ENCODE data around the gene NRDC.

- TF ChIP-seq, protein P1, sequence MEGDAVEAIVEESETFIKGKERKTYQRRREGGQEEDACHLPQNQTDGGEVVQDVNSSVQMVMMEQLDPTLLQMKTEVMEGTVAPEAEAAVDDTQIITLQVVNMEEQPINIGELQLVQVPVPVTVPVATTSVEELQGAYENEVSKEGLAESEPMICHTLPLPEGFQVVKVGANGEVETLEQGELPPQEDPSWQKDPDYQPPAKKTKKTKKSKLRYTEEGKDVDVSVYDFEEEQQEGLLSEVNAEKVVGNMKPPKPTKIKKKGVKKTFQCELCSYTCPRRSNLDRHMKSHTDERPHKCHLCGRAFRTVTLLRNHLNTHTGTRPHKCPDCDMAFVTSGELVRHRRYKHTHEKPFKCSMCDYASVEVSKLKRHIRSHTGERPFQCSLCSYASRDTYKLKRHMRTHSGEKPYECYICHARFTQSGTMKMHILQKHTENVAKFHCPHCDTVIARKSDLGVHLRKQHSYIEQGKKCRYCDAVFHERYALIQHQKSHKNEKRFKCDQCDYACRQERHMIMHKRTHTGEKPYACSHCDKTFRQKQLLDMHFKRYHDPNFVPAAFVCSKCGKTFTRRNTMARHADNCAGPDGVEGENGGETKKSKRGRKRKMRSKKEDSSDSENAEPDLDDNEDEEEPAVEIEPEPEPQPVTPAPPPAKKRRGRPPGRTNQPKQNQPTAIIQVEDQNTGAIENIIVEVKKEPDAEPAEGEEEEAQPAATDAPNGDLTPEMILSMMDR (IDR thresholded peaks at IDR 0.05) = no peak
- no peak for TF ChIP-seq POLR2A (IDR thresholded peaks at IDR 0.05)
Measured at GRCh38 chr1:51756290-51756689, 122.2 kb downstream of the NRDC start.

Measured in suprapubic skin (tissue), 3 donors.